Eye (tissue), 1 donor: ENCODE measurements around the gene RBM14.
"Not testable (repeated sequence)": the region's sequence is repeated elsewhere in the genome, so short reads cannot be mapped to it uniquely, and the experiment has no call there.

Experiments
- DNase-seq: peaks from one replicate; pipeline ENCODE4 v3.0.0-alpha.2; 2015

RBM14 gene

GRCh38 chr11:66638177-66639065, 22.0 kb downstream of the RBM14 start, which contains the start of gene RBM4:
TSS of gene RBM4 (plus strand) at chr11:66638703. CDS start at chr11:66639712, 1,009 bp downstream.
- DNase-seq = peak; percentile 100

- peak; percentile 80 for DNase-seq
Measured at GRCh38 chr11:66639066-66639813, 22.8 kb downstream of the RBM14 start.

GRCh38 chr11:66639814-66640340, 23.4 kb downstream of the RBM14 start:
- DNase-seq = not testable (repeated sequence)

- DNase-seq = no peak
Measured at GRCh38 chr11:66641834-66642233, 25.4 kb downstream of the RBM14 start.

- DNase-seq = no peak
Measured at GRCh38 chr11:66643745-66644437, 27.5 kb downstream of the RBM14 start.

- DNase-seq = no peak
Measured at GRCh38 chr11:66646828-66647227, 30.4 kb downstream of the RBM14 start.

GRCh38 chr11:66649903-66650302, 33.5 kb downstream of the RBM14 start:
- DNase-seq = no peak

GRCh38 chr11:66651016-66651415, 34.6 kb downstream of the RBM14 start:
- DNase-seq = no peak

GRCh38 chr11:66652651-66653050, 36.2 kb downstream of the RBM14 start:
- DNase-seq = no peak

- DNase-seq = no peak
Measured at GRCh38 chr11:66653123-66653522, 36.7 kb downstream of the RBM14 start.

GRCh38 chr11:66659763-66660162, 43.3 kb downstream of the RBM14 start:
- DNase-seq = no peak

GRCh38 chr11:66663741-66664296, 47.4 kb downstream of the RBM14 start:
- no peak for DNase-seq

- DNase-seq = no peak
Measured at GRCh38 chr11:66665369-66665768, 48.9 kb downstream of the RBM14 start.

GRCh38 chr11:66670816-66671215, 54.4 kb downstream of the RBM14 start:
- no peak for DNase-seq

- DNase-seq = no peak
Measured at GRCh38 chr11:66674964-66675602, 58.7 kb downstream of the RBM14 start.

- DNase-seq = no peak
Measured at GRCh38 chr11:66676282-66676919, 60.0 kb downstream of the RBM14 start.
